Lung microvascular endothelial cell (primary cell): Measurements from ENCODE around the gene ZBTB46. TPM values are rescaled to one million over a fixed set of nuclear protein-coding genes. Genes with fewer than 3 reads are reported as not detected.
"Not testable (repeated sequence)": the region's sequence is repeated elsewhere in the genome, so short reads cannot be mapped to it uniquely, and the experiment has no call there.

Source experiments
- DNase-seq, 2 donors: peaks; one replicate each; pipeline versions ENCODE4 v3.0.0 to v3.0.0-alpha.2; 2010; ENCODE audit warnings: low read depth in 2 of 2
- total RNA-seq: library from RNA; depleted of rRNA; stranded (reverse); fragments of >200 nt; gene quantifications from 2 replicates; pipeline ENCODE4 v1.2.1, GENCODE V29; 2014

The ZBTB46 gene
- total RNA-seq, 1 donor from 2014 or later, result 46.4 TPM

GRCh38 chr20:63819224-63819921 lies 11.7 kb downstream of the ZBTB46 start:
- peak; percentile 66 to 78 for DNase-seq

- no peak for DNase-seq
These were observed 15.3 kb downstream of the ZBTB46 start for GRCh38 chr20:63815615-63816253.

GRCh38 chr20:63814891-63815614 lies 16.0 kb downstream of the ZBTB46 start:
- no peak for DNase-seq

GRCh38 chr20:63811491-63811875 lies 19.6 kb downstream of the ZBTB46 start:
- DNase-seq, result no peak

GRCh38 chr20:63810730-63811490 lies 20.2 kb downstream of the ZBTB46 start:
- no peak for DNase-seq

- DNase-seq, result no peak
These were observed 21.2 kb downstream of the ZBTB46 start for GRCh38 chr20:63809856-63810255.

GRCh38 chr20:63808964-63809674 lies 21.9 kb downstream of the ZBTB46 start:
- no peak for DNase-seq

- no peak for DNase-seq
These were observed 22.8 kb downstream of the ZBTB46 start for GRCh38 chr20:63808145-63808724.

- no peak for DNase-seq
These were observed 23.4 kb downstream of the ZBTB46 start for GRCh38 chr20:63807654-63808053.

- no peak for DNase-seq
These were observed 26.8 kb downstream of the ZBTB46 start for GRCh38 chr20:63804308-63804636.

GRCh38 chr20:63802469-63803240 lies 28.4 kb downstream of the ZBTB46 start:
- no peak for DNase-seq

GRCh38 chr20:63801174-63801573 lies 29.9 kb downstream of the ZBTB46 start:
- DNase-seq, result not testable (repeated sequence)

- DNase-seq, result not testable (repeated sequence)
These were observed 30.7 kb downstream of the ZBTB46 start for GRCh38 chr20:63800411-63800810.

GRCh38 chr20:63799127-63799526 lies 31.9 kb downstream of the ZBTB46 start:
- DNase-seq, result not testable (repeated sequence)

GRCh38 chr20:63797175-63797574 lies 33.9 kb downstream of the ZBTB46 start:
- DNase-seq, result not testable (repeated sequence)

GRCh38 chr20:63795178-63795830 lies 35.8 kb downstream of the ZBTB46 start:
- no peak for DNase-seq

GRCh38 chr20:63794614-63795013 lies 36.5 kb downstream of the ZBTB46 start:
- DNase-seq, result no peak

- peak in 1 of 2 donors; percentile 45 for DNase-seq
These were observed 38.2 kb downstream of the ZBTB46 start for GRCh38 chr20:63792866-63793265.

GRCh38 chr20:63791497-63792156 lies 39.4 kb downstream of the ZBTB46 start:
- DNase-seq, result no peak
